GM18861 (cell line): ENCODE measurements around the gene DCHS2.

ENCODE experiments used
- ATAC-seq: cut with Tn5 transposase; IDR thresholded peaks from one replicate; pipeline ENCODE4 v1.9.1; 2021; ENCODE audit not compliant: unreplicated experiment

The DCHS2 gene

DNA sequence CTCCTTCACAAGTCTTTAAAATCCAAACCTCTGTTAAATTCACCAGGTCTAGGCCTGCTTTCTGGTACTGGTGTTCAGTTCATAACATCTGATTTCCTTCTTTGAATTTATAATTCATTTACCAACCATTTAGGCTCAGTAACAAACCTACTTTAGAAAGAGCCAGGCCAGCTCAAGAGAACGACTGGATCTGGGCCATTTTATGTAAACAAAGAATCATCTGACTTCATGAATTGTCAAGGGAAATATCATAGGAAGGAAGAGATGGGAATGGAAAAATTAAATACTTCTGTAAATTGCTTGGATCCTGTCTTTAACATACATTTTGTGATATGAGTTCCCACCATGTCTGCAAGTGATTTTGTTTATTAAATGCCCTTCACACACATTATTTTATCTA, 36.5 kb downstream of the DCHS2 start:
- ATAC-seq, result no peak

- no peak for ATAC-seq
Measured at GRCh38 chr4:154454710-154455109, 36.9 kb downstream of the DCHS2 start.

- ATAC-seq, result no peak
Measured at GRCh38 chr4:154452798-154453346, 38.7 kb downstream of the DCHS2 start.

DNA sequence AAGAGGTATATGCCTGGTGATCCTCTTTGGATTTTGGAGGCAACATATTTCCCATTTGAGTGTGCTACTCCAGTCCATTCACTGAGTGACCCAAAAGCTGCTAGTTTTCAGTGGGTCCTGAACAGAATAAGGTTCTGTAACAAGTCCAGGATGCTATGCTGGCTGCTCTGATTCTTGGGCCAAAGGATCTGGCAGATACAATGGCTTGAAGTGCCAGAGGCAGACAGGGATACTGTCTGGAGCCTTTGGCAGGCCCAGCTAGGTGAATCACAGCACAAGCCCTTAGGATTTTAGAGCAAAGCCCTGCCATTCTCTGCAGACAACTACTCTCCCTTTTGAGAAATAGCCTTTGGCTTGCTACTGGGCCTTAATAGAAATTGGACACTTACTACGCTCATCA, 40.6 kb downstream of the DCHS2 start:
- ATAC-seq, result no peak

DNA sequence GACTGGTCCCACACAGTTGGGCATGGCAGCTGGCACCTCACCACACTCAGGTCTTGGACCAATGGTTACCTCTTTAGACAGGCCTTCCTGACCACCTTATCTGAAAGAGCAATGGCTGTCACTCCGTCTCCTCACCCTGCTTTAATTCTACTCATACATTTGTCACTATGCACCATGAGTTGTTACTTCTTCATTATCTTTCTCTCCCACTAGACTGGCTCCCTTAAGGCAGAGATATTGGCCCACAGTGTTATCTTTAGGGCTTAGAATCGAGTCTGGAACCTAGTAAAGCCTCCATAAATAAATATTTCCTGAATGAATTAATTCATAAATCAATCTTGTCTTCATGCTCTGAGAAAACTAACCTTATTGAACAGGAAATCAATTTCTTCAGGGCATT, 46.6 kb downstream of the DCHS2 start:
- no peak for ATAC-seq

GRCh38 chr4:154441982-154442381, 49.6 kb downstream of the DCHS2 start:
- ATAC-seq, result no peak

DNA sequence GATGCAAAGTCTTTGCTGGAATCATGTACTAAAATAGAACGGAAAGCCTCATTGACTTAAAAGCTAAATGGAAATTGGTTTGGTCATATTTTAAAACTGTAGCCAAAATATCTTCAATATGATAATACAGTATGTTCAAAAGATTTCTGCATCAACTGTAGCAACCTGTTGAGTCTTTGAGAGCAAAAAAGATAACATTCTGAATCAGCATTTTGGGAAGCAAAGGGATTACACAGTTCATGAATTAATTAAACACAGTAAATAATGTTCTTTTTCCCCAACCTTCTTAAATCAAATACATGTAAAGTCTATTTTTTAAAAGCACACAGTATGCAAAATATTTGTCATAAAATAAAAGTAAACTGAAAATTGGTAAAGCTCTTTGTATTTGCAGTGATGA, 50.5 kb downstream of the DCHS2 start:
- ATAC-seq, result no peak

GRCh38 chr4:154439224-154439623, 52.4 kb downstream of the DCHS2 start:
- ATAC-seq, result no peak

DNA sequence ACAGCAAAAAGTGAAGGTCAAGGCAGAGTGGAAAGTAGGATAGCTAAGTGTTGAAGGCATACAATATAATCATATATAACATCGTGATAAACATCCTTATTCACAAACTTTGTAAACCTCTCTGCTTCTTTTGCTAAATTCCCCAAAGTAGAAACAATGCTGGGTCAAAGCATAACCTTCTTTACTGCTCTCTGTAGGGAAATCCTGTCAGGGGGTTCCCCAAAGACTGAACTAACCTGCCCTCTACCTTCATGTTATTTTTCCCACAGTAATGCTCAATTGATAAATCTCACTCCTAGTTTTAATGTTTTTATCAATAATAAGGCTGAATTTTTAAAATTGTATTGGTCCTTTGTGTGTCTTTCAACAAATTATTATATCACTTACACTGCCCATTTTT, 55.7 kb downstream of the DCHS2 start:
- ATAC-seq, result peak; percentile 67

DNA sequence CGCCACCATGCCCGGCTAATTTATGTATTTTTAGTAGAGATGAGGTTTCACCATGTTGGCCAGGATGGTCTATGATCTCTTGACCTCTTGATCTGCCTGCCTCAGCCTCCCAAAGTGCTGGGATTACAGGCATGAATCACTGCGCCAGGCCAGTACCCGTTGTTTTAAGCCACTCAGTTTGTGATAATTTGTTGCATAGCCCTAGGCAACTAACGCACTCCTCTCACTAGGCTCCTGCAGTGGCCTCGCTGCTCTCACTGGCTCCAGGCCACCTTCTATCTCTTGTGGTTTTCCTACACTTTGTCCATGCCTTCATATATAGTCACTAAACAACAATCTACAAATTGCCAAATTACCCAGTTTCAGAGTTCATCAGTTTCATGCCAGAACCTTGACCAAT, 58.1 kb downstream of the DCHS2 start:
- no peak for ATAC-seq

- ATAC-seq, result no peak
Measured at GRCh38 chr4:154429176-154429575, 62.4 kb downstream of the DCHS2 start.

GRCh38 chr4:154427149-154427548, 64.5 kb downstream of the DCHS2 start:
- no peak for ATAC-seq

DNA sequence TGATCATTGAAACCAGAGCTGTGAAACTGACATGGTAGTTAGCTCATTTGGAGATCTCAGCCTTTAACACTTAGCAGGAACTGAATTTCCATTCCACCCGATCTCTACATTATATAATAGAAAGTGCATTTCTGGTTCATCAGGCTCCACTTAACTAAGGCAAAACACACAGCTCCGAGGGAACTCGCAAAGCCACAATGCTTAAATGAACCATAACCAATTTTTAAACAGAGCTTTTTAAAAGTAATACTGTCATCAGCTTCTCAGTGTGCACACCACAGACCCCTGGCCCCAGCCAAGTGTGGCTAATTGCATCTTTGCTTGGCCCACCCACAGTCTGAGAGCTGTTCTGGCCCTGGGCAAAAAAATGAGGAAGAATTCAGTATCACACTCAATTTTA, 66.1 kb downstream of the DCHS2 start:
- ATAC-seq, result peak; percentile 31

DNA sequence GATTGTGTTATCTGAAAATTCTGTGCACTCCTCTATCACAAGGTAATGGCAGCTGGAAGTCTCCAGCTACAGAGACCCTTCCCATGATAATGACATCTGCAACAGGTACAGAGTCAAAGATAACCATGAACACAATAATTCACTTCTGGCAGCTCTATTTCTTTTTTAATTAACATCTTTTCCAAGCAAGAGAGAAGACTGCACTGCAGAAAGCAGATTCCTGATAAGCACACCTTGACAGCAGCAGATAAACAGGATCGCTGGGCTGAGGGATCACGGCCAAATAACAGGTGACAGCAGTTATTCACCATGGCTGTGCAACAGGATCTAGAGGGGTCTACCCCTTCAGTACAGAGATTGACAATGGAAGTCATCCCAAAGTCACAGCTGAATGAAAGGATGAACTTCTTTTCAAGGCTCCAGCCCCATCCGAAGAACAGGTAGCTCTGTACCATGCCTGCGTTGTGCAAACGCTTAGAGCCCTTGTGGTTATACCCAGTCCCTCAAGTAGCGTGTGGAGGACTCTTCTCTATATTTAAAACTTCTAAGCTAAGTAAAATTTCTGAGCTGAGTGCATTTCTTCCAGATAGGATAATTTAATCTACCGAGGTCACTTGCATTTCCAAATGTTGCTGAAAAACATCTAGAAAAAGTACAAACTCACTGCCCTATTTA, 66.7 kb downstream of the DCHS2 start:
- no peak for ATAC-seq

DNA sequence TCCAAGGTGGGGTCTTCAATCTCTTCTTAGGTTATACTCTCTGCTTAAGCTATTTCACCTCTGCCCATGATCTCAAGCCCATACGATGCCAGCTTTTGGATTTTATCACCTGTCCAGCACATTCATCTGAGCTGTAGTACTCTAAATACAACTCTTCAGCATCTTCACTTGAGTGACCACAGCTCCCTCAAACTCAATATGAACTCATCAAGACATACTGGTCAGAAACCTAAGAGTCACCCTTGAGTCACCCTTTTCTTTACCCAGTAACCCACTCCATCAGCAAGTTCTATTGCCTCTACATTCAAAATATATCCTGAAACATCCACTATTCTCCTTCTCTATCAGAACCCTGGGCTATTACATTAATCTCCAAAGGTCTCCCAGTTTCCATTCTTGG, 69.4 kb downstream of the DCHS2 start:
- peak; percentile 25 for ATAC-seq

DNA sequence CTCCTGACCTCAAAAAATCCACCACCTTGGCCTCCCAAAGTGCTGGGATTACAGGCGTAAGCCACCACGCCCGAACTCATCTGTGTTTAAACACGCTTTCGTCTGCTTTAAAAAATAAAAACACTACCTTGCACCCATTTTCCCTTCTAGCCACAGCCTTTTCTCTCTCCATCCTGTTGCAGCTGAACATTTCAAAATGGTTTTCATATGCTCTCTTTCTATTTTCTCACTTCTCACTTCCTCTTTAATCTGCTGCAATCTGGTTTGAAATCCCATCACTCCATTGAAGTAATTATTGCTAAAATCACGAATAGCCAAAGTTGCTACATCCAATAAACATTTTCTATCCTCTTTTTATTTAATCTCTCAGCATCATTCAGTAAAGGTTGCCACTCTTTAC, 70.0 kb downstream of the DCHS2 start:
- ATAC-seq, result peak; percentile 61

DNA sequence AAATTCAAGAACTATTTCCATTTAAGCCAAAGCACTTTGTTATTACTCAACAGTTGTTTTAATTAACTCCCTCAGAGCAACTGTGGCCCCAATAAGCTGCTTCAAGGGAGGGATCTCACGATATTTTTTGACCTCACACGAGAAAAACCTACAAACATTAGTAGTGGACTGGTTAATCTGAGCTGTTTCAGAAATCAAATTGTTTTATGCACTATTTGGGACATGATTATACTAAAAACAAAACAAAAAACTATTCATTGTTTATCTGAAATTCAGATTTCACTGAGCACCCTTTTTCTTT, 74.3 kb downstream of the DCHS2 start:
- ATAC-seq, result no peak

GRCh38 chr4:154416190-154416547, 75.4 kb downstream of the DCHS2 start:
- peak; percentile 16 for ATAC-seq

- ATAC-seq, result no peak
Measured at GRCh38 chr4:154415313-154415712, 76.3 kb downstream of the DCHS2 start.

- no peak for ATAC-seq
Measured at GRCh38 chr4:154414796-154415195, 76.8 kb downstream of the DCHS2 start.

DNA sequence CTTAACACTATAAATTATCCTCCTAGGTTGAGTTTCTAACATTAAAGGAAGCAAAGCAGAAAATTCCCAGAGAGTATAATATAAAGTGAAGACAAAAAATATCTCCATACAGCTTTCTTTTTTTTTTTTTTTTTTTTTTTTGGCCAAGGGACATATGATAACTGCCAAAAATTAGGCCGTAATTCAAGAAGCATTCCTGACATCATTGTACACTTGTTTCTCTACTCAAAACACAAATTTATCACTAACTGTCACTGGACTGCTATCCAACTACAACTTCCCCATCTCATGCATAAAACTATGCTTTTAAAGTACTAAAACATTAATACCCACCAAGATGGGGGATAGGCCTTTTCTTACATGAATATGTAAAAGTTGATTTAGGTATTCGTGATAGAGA, 77.2 kb downstream of the DCHS2 start:
- no peak for ATAC-seq

DNA sequence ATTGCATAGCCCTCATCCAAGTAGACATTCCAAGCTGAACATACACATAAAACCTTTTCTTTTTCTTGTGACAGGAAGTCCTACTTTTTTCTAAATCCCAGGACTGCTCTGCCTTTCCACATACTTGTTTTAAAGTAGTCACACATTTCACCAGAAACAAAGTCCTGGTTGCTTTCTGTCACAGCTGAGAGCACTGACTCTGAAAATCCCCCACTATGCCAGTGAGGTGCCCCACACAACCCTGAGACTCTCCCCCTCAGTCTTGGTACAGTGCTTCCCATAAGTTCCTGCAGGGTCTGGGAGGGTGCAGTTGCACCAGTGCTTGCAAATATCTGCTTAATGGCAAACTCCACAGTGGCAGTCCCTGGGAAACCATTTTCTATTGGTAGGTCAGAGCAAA, 84.2 kb downstream of the DCHS2 start:
- ATAC-seq, result no peak

GRCh38 chr4:154406018-154406795, 85.4 kb downstream of the DCHS2 start:
- ATAC-seq, result peak; percentile 86
